GM13977 (cell line): ENCODE measurements around the gene RSU1.

ENCODE experiments used
- DNase-seq: peaks from one replicate; pipeline ENCODE4 v3.0.0; 2012; ENCODE audit warnings: low spot score
- in situ Hi-C: fragments of 300-500 bp; cut with MboI; formaldehyde crosslinking; loops from one replicate; pipeline ENCODE4 v1.12.0; 2022; ENCODE audit warnings: low sequenced_read_pairs, low pct_unique_long_range_greater_than_20kb, mixed read lengths, inconsistent platforms; ENCODE audit not compliant: unreplicated experiment
- TF ChIP-seq, protein P1 (sequence below): IDR thresholded peaks from 2 replicates; pipeline ENCODE4 v1.5.1; 2012; ENCODE audit warnings: mild to moderate bottlenecking, control low read depth; ENCODE audit not compliant: insufficient read depth; ENCODE audit errors: extremely low read depth, missing control alignments

Gene RSU1

DNA sequence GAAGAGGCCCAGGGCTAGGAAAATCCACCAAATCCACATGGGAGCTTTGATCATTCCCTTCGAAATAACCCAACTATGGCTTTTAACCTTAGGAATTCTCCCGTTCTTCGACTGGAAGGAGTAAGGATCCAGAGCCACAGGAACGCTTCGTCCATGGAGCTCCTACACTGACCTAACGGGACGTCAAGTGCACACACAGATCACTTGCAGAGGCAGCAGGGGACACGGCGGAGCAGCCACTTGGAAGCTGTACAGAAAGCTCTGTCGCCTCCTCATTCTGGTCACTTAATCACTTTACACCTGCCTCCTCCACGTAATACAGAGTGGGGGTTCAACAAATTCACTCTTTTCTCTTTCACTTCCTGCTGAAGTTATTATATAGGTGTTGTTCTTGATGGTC lies 43.9 kb downstream of the RSU1 start:
- TF ChIP-seq, protein P1, sequence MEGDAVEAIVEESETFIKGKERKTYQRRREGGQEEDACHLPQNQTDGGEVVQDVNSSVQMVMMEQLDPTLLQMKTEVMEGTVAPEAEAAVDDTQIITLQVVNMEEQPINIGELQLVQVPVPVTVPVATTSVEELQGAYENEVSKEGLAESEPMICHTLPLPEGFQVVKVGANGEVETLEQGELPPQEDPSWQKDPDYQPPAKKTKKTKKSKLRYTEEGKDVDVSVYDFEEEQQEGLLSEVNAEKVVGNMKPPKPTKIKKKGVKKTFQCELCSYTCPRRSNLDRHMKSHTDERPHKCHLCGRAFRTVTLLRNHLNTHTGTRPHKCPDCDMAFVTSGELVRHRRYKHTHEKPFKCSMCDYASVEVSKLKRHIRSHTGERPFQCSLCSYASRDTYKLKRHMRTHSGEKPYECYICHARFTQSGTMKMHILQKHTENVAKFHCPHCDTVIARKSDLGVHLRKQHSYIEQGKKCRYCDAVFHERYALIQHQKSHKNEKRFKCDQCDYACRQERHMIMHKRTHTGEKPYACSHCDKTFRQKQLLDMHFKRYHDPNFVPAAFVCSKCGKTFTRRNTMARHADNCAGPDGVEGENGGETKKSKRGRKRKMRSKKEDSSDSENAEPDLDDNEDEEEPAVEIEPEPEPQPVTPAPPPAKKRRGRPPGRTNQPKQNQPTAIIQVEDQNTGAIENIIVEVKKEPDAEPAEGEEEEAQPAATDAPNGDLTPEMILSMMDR: no peak
- DNase-seq: no peak
- in situ Hi-C loops: no loop called here

DNA sequence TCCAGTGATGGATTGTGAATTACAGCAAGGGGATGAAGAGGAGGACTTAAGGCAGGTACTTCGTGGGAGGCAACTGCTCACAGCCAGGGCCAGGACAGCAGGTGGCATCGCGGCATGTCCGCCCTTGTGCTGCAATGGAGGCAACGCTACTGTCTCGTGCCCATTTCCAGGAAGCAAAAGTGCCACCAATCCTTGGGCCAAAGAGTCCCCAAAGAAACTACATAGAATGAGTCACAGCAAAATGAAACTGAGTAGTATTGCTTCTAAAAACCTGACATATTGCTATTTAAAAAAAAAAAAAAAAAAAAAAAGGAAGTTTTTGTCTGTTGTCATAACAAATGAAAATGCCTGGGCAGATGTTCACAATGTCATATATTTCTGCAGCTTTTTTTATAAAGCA lies 46.6 kb downstream of the RSU1 start:
- peak; percentile 13 for DNase-seq
- in situ Hi-C loops: no loop called here
- TF ChIP-seq, protein P1: no peak

DNA sequence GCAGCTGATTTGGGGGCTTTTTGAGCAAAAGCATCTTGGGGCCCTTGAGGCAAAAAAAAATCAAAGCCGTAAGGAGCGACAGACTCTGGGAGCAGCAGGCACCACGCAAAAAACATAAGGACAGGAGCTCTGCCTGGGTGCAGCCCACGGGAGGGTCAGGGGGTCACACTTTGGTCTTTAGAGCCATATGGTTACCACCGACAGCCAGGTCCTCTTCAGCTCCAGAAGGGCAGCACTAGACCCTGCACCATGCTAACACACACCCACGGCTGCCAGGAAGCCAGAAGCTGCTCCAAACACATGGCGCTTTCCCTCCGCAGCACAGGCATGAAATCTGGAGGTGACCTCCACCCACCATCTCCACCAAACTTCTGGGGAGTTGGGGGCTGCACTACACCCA lies 47.1 kb downstream of the RSU1 start:
- in situ Hi-C loops: no loop called here
- TF ChIP-seq, protein P1: no peak
- no peak for DNase-seq

DNA sequence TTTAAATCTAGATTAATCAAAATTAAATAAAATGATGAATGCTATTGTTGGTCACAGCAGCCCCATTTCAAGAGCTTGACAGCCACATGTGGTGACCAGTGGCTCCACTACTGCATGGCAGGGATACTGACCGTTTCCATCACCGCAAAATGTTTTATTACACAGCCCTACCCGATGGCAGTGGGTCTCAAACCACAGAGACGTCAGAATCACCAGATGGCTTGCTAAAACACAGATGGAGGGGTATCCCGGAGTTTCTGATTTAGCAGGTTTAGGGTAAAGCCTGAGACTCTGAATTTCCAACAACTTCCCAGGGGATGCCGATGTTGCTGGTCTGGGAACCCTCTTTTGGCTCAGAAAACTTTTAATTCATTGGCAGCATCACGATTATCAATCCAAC lies 47.9 kb downstream of the RSU1 start:
- TF ChIP-seq, protein P1: no peak
- in situ Hi-C loops: no loop called here

DNA sequence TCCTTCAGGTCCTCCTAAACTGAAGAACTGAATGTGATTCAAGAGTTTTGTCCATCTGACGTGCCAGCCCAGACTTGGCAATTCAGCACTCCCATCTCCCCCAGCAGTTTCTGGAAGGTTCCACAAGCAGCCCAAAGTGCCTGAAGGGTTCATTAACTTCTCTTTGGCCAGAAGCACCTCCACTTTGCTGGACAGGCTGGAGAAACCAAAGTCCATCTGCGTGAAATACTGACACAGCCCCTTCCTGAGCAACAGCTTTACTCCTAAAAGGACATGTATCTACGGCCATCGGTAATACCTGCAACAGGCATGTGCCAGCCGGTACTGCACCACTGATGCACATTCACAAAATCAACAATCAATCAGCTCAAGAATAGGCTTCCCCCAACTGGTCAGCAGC lies 48.5 kb downstream of the RSU1 start:
- no peak for DNase-seq
- in situ Hi-C loops: no loop called here
- TF ChIP-seq, protein P1: no peak

More for the DNA sequence above, 47.9 kb downstream of the RSU1 start:
- DNase-seq: no peak

DNA sequence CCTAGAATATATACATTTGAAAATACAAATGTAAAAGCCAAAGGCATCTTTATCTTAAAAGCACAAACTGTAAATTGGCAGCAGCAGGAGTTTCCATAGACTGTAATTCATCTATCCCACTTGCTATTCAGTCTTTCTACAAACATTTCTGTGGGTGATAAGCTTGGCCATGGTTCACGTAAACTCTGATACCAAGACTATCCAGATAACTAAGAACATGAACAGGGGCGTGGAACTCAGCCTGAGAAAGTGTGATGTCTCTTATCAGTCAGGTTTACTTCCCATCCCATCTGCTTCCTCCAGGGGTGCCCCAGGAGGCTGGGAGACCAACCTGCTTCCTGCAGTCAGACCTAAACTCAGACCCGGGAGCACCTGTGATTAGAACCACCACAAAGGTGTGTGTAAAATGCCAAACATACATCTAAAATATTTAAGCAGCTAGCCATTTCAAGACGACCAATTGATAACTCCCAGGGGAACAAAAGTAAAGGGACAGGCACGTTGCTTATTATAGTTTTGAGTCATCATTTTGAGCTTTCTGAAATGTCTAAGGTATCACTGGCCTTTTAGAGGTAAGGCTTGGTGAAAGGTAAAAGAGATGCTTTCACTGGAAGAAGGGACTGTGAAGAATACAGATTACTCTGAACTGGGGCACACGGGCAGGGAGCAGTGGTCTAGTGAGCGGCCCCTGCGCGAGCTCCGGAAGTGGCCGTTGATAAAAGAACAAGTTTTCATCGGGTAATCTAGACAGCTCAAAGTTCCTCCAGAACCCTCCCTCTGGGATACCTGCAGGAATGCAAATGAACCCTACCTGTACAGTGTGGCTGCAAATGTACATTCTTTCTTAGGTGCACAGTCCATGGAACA lies 51.5 kb downstream of the RSU1 start:
- TF ChIP-seq, protein P1: no peak
- in situ Hi-C loops: no loop called here
- DNase-seq: peak; percentile 25
